Activated T-helper 2 cell treated with anti-CD3 and anti-CD28 coated beads, Interferon-gamma antibody, Interleukin-2, Interleukin-4, amounts not matched to agents 10 μg/mL and 5 μg/mL and 100 μg/mL, durations not matched to agents 14 hours and 24 hours and 36 hours (primary cell): Measurements from ENCODE around the gene CHMP6. TPM values are rescaled to one million over a fixed set of nuclear protein-coding genes. Genes with fewer than 3 reads are reported as not detected.
A peak's percentile ranks its signal among the peaks of the same experiment; 100 is the strongest.
"Not testable (repeated sequence)": the region's sequence is repeated elsewhere in the genome, so short reads cannot be mapped to it uniquely, and the experiment has no call there.

Source experiments
- DNase-seq: peaks from one replicate; pipeline ENCODE4 v3.0.0; 2021; ENCODE audit warnings: low spot score
- H3K27ac Mint-ChIP-seq: one replicate; pipeline ENCODE4 v1.8.0; 2021; ENCODE audit warnings: mixed read lengths
- H3K27me3 Mint-ChIP-seq: one replicate; pipeline ENCODE4 v1.8.0; 2021; ENCODE audit warnings: low read depth, mixed read lengths
- H3K36me3 Mint-ChIP-seq: one replicate; pipeline ENCODE4 v1.8.0; 2021; ENCODE audit warnings: low read depth, mixed read lengths
- H3K4me1 Mint-ChIP-seq: one replicate; pipeline ENCODE4 v1.8.0; 2021; ENCODE audit warnings: low read depth, mixed read lengths
- H3K4me3 Mint-ChIP-seq: one replicate; pipeline ENCODE4 v1.8.0; 2021; ENCODE audit warnings: low read depth, mild to moderate bottlenecking, moderate library complexity, mixed read lengths
- H3K9me3 Mint-ChIP-seq: one replicate; pipeline ENCODE4 v1.8.0; 2021; ENCODE audit warnings: mixed read lengths
- intact Hi-C: fragments of 100-400 bp; cut with micrococcal nuclease; formaldehyde crosslinking; loops from one replicate; pipeline ENCODE4 v1.15.1; 2023
- total RNA-seq: library from RNA; stranded (reverse); gene quantifications from 2 replicates; pipeline ENCODE4 v1.2.3, GENCODE V29; 2022

CHMP6 gene
- total RNA-seq, 1 donor from 2014 or later: 36.9 TPM

- Mint-ChIP-seq H3K36me3 (no peaks in the 10 kb centered on the region), H3K27me3 (peaks cover 35% of the 10 kb centered on the region), H3K9me3 (peaks cover 9% of the 10 kb centered on the region), H3K27ac (no peak overlapping the region), H3K4me1 (peaks cover 6% of the 10 kb centered on the region), H3K4me3 (no peak overlapping the region)
- intact Hi-C loops: no loop called here
- DNase-seq: no peak
Measured at GRCh38 chr17:81006891-81007290, 15.2 kb downstream of the CHMP6 start.

GRCh38 chr17:81008140-81008539, 16.5 kb downstream of the CHMP6 start:
- H3K27me3 Mint-ChIP-seq: peaks cover 26% of the 10 kb centered on the region
- peaks cover 6% of the 10 kb centered on the region for H3K4me1 Mint-ChIP-seq
- intact Hi-C loops: no loop called here
- H3K36me3 Mint-ChIP-seq: no peaks in the 10 kb centered on the region
- no peak overlapping the region for H3K27ac Mint-ChIP-seq
- H3K4me3 Mint-ChIP-seq: no peak overlapping the region
- peaks cover 11% of the 10 kb centered on the region for H3K9me3 Mint-ChIP-seq
- DNase-seq: no peak

- H3K27me3 Mint-ChIP-seq: peaks cover 20% of the 10 kb centered on the region
- H3K4me1 Mint-ChIP-seq: peaks cover 4% of the 10 kb centered on the region
- no peak overlapping the region for H3K4me3 Mint-ChIP-seq
- no peaks in the 10 kb centered on the region for H3K36me3 Mint-ChIP-seq
- intact Hi-C loops: no loop called here
- DNase-seq: no peak
- H3K27ac Mint-ChIP-seq: no peak overlapping the region
- H3K9me3 Mint-ChIP-seq: peaks cover 11% of the 10 kb centered on the region
Measured at GRCh38 chr17:81009136-81009535, 17.5 kb downstream of the CHMP6 start.

GRCh38 chr17:81010935-81011334, 19.3 kb downstream of the CHMP6 start:
- no peaks in the 10 kb centered on the region for H3K4me1 Mint-ChIP-seq
- H3K9me3 Mint-ChIP-seq: peaks cover 16% of the 10 kb centered on the region
- DNase-seq: no peak
- H3K4me3 Mint-ChIP-seq: no peak overlapping the region
- H3K36me3 Mint-ChIP-seq: peaks cover 5% of the 10 kb centered on the region
- intact Hi-C loops: no loop called here
- H3K27me3 Mint-ChIP-seq: peaks cover 16% of the 10 kb centered on the region
- H3K27ac Mint-ChIP-seq: no peak overlapping the region

GRCh38 chr17:81011951-81012350, 20.3 kb downstream of the CHMP6 start:
- Mint-ChIP-seq H3K9me3 (peaks cover 24% of the 10 kb centered on the region), H3K4me1 (peaks cover 4% of the 10 kb centered on the region), H3K27ac (no peak overlapping the region), H3K36me3 (peaks cover 10% of the 10 kb centered on the region), H3K4me3 (no peak overlapping the region), H3K27me3 (peaks cover 7% of the 10 kb centered on the region)
- no peak for DNase-seq
- intact Hi-C loops: no loop called here

GRCh38 chr17:81012574-81013447, 21.2 kb downstream of the CHMP6 start:
- no peak overlapping the region for H3K27ac Mint-ChIP-seq

GRCh38 chr17:81013642-81014041, 22.0 kb downstream of the CHMP6 start:
- H3K27ac Mint-ChIP-seq: no peak overlapping the region
- DNase-seq: no peak
- no peak overlapping the region for H3K4me3 Mint-ChIP-seq
- H3K27me3 Mint-ChIP-seq: no peaks in the 10 kb centered on the region
- H3K4me1 Mint-ChIP-seq: peaks cover 18% of the 10 kb centered on the region
- intact Hi-C loops: no loop called here
- peaks cover 10% of the 10 kb centered on the region for H3K36me3 Mint-ChIP-seq
- H3K9me3 Mint-ChIP-seq: peaks cover 25% of the 10 kb centered on the region

More at GRCh38 chr17:81012574-81013447, 21.2 kb downstream of the CHMP6 start:
- peaks cover 25% of the 10 kb centered on the region for H3K9me3 Mint-ChIP-seq
- DNase-seq: no peak
- intact Hi-C loops: no loop called here
- H3K36me3 Mint-ChIP-seq: peaks cover 10% of the 10 kb centered on the region
- no peaks in the 10 kb centered on the region for H3K27me3 Mint-ChIP-seq
- peaks cover 10% of the 10 kb centered on the region for H3K4me1 Mint-ChIP-seq
- H3K4me3 Mint-ChIP-seq: no peak overlapping the region

- Mint-ChIP-seq H3K27ac (no peak overlapping the region), H3K36me3 (peaks cover 10% of the 10 kb centered on the region), H3K4me3 (no peak overlapping the region), H3K9me3 (peaks cover 25% of the 10 kb centered on the region), H3K4me1 (peaks cover 25% of the 10 kb centered on the region), H3K27me3 (no peaks in the 10 kb centered on the region)
- intact Hi-C loops: no loop called here
- no peak for DNase-seq
Measured at GRCh38 chr17:81015136-81015535, 23.5 kb downstream of the CHMP6 start.

GRCh38 chr17:81016575-81016974, 24.9 kb downstream of the CHMP6 start:
- peaks cover 18% of the 10 kb centered on the region for H3K9me3 Mint-ChIP-seq
- no peak overlapping the region for H3K4me3 Mint-ChIP-seq
- no peaks in the 10 kb centered on the region for H3K27me3 Mint-ChIP-seq
- peaks cover 10% of the 10 kb centered on the region for H3K36me3 Mint-ChIP-seq
- peaks cover 25% of the 10 kb centered on the region for H3K4me1 Mint-ChIP-seq
- no peak for DNase-seq
- intact Hi-C loops: no loop called here
- no peak overlapping the region for H3K27ac Mint-ChIP-seq

- H3K36me3 Mint-ChIP-seq: peaks cover 10% of the 10 kb centered on the region
- H3K4me3 Mint-ChIP-seq: peak overlapping the region; percentile 77
- H3K4me1 Mint-ChIP-seq: peaks cover 25% of the 10 kb centered on the region
- H3K27ac Mint-ChIP-seq: peak overlapping the region; percentile 95
- H3K9me3 Mint-ChIP-seq: peaks cover 14% of the 10 kb centered on the region
- H3K27me3 Mint-ChIP-seq, DNase-seq, intact Hi-C loops: not testable (repeated sequence)
Measured at GRCh38 chr17:81017330-81017729, 25.7 kb downstream of the CHMP6 start.

- Mint-ChIP-seq H3K9me3 (peaks cover 14% of the 10 kb centered on the region), H3K4me3 (peak overlapping the region; percentile 77), H3K4me1 (peaks cover 25% of the 10 kb centered on the region), H3K36me3 (peaks cover 10% of the 10 kb centered on the region), H3K27ac (peak overlapping the region; percentile 95), H3K27me3 (no peaks in the 10 kb centered on the region)
- DNase-seq: peak; percentile 50
- intact Hi-C loops: no loop called here
Measured at GRCh38 chr17:81018044-81018802, 26.6 kb downstream of the CHMP6 start.

GRCh38 chr17:81019563-81020442, 28.2 kb downstream of the CHMP6 start:
- Mint-ChIP-seq H3K27ac (no peak overlapping the region), H3K4me3 (no peak overlapping the region), H3K9me3 (peaks cover 14% of the 10 kb centered on the region), H3K36me3 (peaks cover 10% of the 10 kb centered on the region), H3K27me3 (no peaks in the 10 kb centered on the region), H3K4me1 (peaks cover 29% of the 10 kb centered on the region)
- no peak for DNase-seq
- intact Hi-C loops: no loop called here
